Fibroblast of villous mesenchyme (primary cell): ENCODE measurements around the gene POU2F1. TPM values are rescaled to one million over a fixed set of nuclear protein-coding genes. Genes with fewer than 3 reads are reported as not detected.
A peak's percentile ranks its signal among the peaks of the same experiment; 100 is the strongest.

Source experiments
- DNase-seq: peaks from one replicate; pipeline ENCODE4 v3.0.0-alpha.2; 2010; ENCODE audit warnings: low read depth
- H3K4me3 ChIP-seq: 2 replicates; pipeline ENCODE4 v1.5.1; 2011; ENCODE audit warnings: low read depth, mild to moderate bottlenecking, low read length
- CTCF ChIP-seq: IDR thresholded peaks from 2 replicates; pipeline ENCODE4 v1.5.1; 2012; ENCODE audit warnings: low read depth, mild to moderate bottlenecking, low read length; ENCODE audit not compliant: insufficient read depth
- total RNA-seq: library from RNA; depleted of rRNA; stranded (reverse); fragments of >200 nt; gene quantifications from 2 replicates; pipeline ENCODE4 v1.2.3, GENCODE V29; 2012

The POU2F1 gene
- total RNA-seq, 1 donor: 6.9 TPM

GRCh38 chr1:167388976-167389375 lies 168.3 kb downstream of the POU2F1 start:
- DNase-seq: no peak
- no peak overlapping the region for H3K4me3 ChIP-seq
- TF ChIP-seq CTCF: no peak

- DNase-seq: no peak
- no peak overlapping the region for H3K4me3 ChIP-seq
- TF ChIP-seq CTCF: no peak
These were observed 171.6 kb downstream of the POU2F1 start for GRCh38 chr1:167392200-167392696.

- no peak for DNase-seq
- H3K4me3 ChIP-seq: no peak overlapping the region
- TF ChIP-seq CTCF: no peak
These were observed 179.8 kb downstream of the POU2F1 start for GRCh38 chr1:167400359-167400953.

- no peak overlapping the region for H3K4me3 ChIP-seq
- TF ChIP-seq CTCF: peak; percentile 46
- peak; percentile 56 for DNase-seq
These were observed 180.7 kb downstream of the POU2F1 start for GRCh38 chr1:167401260-167401873.

- no peak for TF ChIP-seq CTCF
- DNase-seq: no peak
- H3K4me3 ChIP-seq: no peak overlapping the region
These were observed 183.6 kb downstream of the POU2F1 start for GRCh38 chr1:167404161-167404888.

- H3K4me3 ChIP-seq: no peak overlapping the region
- no peak for TF ChIP-seq CTCF
- no peak for DNase-seq
These were observed 184.2 kb downstream of the POU2F1 start for GRCh38 chr1:167404908-167405307.
